Activated naive CD8-positive, alpha-beta T cell treated with anti-CD3 and anti-CD28 coated beads, Interleukin-2, amount 10 ng/mL, durations not matched to agents 7 days and 5 days (primary cell): ENCODE results near the gene SFRP2. TPM values are rescaled to one million over a fixed set of nuclear protein-coding genes. Genes with fewer than 3 reads are reported as not detected.

ENCODE experiments used
- ATAC-seq: fragments of 150-1000 bp; cut with Tn5 transposase; one replicate; pipeline ENCODE4 v1.10.0; 2021; ENCODE audit warnings: low read depth, moderate library complexity
- POLR2A ChIA-PET: fragments of 350-600 bp; sonication (Branson Sonifier 250); formaldehyde crosslinking; loops from one replicate; lab custom pipeline; 2021; ENCODE audit warnings: antibody characterized with exemption; lab: Charles Lee
- DNase-seq: peaks from one replicate; pipeline ENCODE4 v3.0.0; 2021
- H3K27ac Mint-ChIP-seq: one replicate; pipeline ENCODE4 v1.8.0; 2022; ENCODE audit warnings: mild to moderate bottlenecking, mixed read lengths
- H3K27me3 Mint-ChIP-seq: one replicate; pipeline ENCODE4 v1.8.0; 2022; ENCODE audit warnings: mild to moderate bottlenecking, moderate library complexity, mixed read lengths
- H3K36me3 Mint-ChIP-seq: one replicate; pipeline ENCODE4 v1.8.0; 2021; ENCODE audit warnings: mild to moderate bottlenecking, mixed read lengths
- H3K4me1 Mint-ChIP-seq: one replicate; pipeline ENCODE4 v1.8.0; 2021; ENCODE audit warnings: mixed read lengths
- H3K4me3 Mint-ChIP-seq: one replicate; pipeline ENCODE4 v1.8.0; 2022; ENCODE audit warnings: mild to moderate bottlenecking, moderate library complexity, mixed read lengths
- H3K9me3 Mint-ChIP-seq: one replicate; pipeline ENCODE4 v1.8.0; 2021; ENCODE audit warnings: mixed read lengths
- total RNA-seq, 2 experiments: library from RNA; stranded (reverse); gene quantifications; one replicate each; pipeline ENCODE4 v1.2.3, GENCODE V29; 2021

Gene SFRP2
- not detected for total RNA-seq

DNA sequence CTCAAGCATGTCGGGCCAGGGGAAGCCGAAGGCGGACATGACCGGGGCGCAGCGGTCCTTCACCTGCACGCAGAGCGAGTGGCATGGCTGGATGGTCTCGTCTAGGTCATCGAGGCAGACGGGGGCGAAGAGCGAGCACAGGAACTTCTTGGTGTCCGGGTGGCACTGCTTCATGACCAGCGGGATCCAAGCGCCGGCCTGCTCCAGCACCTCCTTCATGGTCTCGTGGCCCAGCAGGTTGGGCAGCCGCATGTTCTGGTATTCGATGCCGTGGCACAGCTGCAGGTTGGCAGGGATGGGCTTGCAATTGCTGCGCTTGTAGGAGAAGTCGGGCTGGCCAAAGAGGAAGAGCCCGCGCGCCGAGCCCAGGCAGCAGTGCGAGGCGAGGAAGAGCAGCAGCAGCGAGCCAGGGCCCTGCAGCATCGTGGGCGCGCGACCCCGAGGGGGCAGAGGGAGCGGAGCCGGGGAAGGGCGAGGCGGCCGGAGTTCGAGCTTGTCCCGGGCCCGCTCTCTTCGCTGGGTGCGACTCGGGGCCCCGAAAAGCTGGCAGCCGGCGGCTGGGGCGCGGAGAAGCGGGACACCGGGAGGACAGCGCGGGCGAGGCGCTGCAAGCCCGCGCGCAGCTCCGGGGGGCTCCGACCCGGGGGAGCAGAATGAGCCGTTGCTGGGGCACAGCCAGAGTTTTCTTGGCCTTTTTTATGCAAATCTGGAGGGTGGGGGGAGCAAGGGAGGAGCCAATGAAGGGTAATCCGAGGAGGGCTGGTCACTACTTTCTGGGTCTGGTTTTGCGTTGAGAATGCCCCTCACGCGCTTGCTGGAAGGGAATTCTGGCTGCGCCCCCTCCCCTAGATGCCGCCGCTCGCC lies at the start of gene SFRP2:
TSS of gene SFRP2 (minus strand) at position 671 of the 864 bp plus-strand sequence. CDS start at position 423, 248 bp downstream.
- Mint-ChIP-seq H3K36me3 (no peaks in the 10 kb centered on the region), H3K27ac (no peak within 1 kb of the TSS), H3K4me3 (peak within 1 kb of the TSS; percentile 48), H3K9me3 (no peaks in the 10 kb centered on the region), H3K4me1 (peaks cover 19% of the 10 kb centered on the region), H3K27me3 (peaks cover 91% of the 10 kb centered on the region)
- DNase-seq (peak; percentile 37), ATAC-seq (no peak)
- POLR2A ChIA-PET: no interaction called here

DNA sequence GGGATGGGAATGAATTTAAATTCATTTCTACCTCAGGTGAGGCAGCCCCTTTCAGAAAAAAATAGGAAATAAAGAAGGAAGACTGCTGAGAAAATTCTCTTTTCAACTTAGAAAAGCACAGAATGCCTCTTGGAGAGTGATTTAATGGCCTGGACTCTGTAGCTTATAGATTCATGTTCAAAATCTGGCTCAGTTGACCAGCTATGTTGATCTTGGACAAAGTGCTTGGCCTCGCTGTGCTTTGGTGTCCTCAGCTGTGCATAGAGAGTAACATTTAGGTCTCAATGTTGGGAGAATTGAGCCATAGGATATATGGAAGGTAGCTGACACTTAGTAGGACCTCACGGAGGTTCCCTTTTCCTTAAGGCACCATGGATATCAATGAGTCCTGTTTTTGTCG lies 49.7 kb upstream of the SFRP2 start:
- POLR2A ChIA-PET: no interaction called here
- no peaks in the 10 kb centered on the region for H3K9me3 Mint-ChIP-seq
- H3K4me3 Mint-ChIP-seq: no peak overlapping the region
- no peaks in the 10 kb centered on the region for H3K4me1 Mint-ChIP-seq
- no peaks in the 10 kb centered on the region for H3K36me3 Mint-ChIP-seq
- H3K27me3 Mint-ChIP-seq: no peaks in the 10 kb centered on the region
- DNase-seq (no peak), ATAC-seq (no peak)
- no peak overlapping the region for H3K27ac Mint-ChIP-seq

DNA sequence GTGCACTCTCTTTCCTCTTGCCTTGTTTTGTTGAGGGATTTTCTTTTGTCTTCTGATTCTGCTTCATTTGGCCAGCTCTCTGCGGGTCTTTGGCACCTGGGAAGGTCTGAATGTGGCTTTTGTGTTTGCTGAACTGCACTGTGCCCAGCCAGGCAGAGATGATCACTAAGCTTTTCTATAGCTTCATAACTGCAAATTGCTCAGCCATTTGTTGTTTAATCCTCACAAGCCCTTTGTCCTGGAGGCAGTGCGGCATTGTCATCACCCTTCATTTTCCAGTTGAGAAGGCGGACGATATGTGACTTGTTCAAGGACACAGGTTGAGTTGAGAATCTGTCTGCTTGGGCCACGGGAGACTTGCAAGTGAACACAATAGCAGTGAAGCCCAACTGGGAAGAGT lies 46.0 kb upstream of the SFRP2 start:
- POLR2A ChIA-PET: no interaction called here

GRCh38 chr4:153832720-153833287 lies 43.9 kb upstream of the SFRP2 start:
- Mint-ChIP-seq H3K4me3 (no peak overlapping the region), H3K27me3 (peaks cover 10% of the 10 kb centered on the region), H3K27ac (no peak overlapping the region), H3K9me3 (no peaks in the 10 kb centered on the region), H3K36me3 (no peaks in the 10 kb centered on the region), H3K4me1 (no peaks in the 10 kb centered on the region)
- DNase-seq (no peak), ATAC-seq (no peak)
- POLR2A ChIA-PET: no interaction called here

More for the DNA sequence above, 46.0 kb upstream of the SFRP2 start:
- H3K27ac Mint-ChIP-seq: no peak overlapping the region
- H3K27me3 Mint-ChIP-seq: peaks cover 2% of the 10 kb centered on the region
- no peaks in the 10 kb centered on the region for H3K36me3 Mint-ChIP-seq
- DNase-seq (no peak), ATAC-seq (no peak)
- no peak overlapping the region for H3K4me3 Mint-ChIP-seq
- H3K4me1 Mint-ChIP-seq: no peaks in the 10 kb centered on the region
- H3K9me3 Mint-ChIP-seq: no peaks in the 10 kb centered on the region

DNA sequence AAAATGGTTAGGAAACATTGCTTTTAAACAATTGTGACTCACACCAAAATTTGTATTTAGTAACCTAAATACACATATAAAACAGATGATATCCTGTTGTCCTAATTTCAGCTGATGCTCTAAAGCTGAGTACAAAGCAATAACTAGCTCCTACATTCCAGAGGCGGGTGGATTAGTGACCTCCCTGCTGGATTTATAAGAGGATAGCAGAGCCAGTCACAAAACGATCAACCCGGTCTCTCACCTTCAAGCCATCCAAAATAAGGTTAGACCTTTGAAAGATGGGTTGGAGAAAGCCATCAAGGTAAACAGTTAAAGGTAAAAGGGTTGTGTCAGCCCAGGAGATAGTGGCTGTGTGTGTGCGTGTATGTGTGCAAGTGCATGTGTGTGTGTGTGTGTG lies 43.2 kb upstream of the SFRP2 start:
- DNase-seq (no peak), ATAC-seq (no peak)
- peaks cover 10% of the 10 kb centered on the region for H3K27me3 Mint-ChIP-seq
- H3K36me3 Mint-ChIP-seq: no peaks in the 10 kb centered on the region
- no peaks in the 10 kb centered on the region for H3K4me1 Mint-ChIP-seq
- no peak overlapping the region for H3K27ac Mint-ChIP-seq
- H3K9me3 Mint-ChIP-seq: no peaks in the 10 kb centered on the region
- POLR2A ChIA-PET: no interaction called here
- H3K4me3 Mint-ChIP-seq: no peak overlapping the region

- H3K4me1 Mint-ChIP-seq: no peaks in the 10 kb centered on the region
Observed at GRCh38 chr4:153831245-153831644, 42.4 kb upstream of the SFRP2 start.

GRCh38 chr4:153825691-153826090 lies 36.8 kb upstream of the SFRP2 start:
- no peaks in the 10 kb centered on the region for H3K4me1 Mint-ChIP-seq
- H3K4me3 Mint-ChIP-seq: no peak overlapping the region
- H3K9me3 Mint-ChIP-seq: no peaks in the 10 kb centered on the region
- H3K27me3 Mint-ChIP-seq: peaks cover 8% of the 10 kb centered on the region
- no peak overlapping the region for H3K27ac Mint-ChIP-seq
- ATAC-seq: no peak
- H3K36me3 Mint-ChIP-seq: no peaks in the 10 kb centered on the region
- no peak for DNase-seq
- POLR2A ChIA-PET: no interaction called here

More at GRCh38 chr4:153831245-153831644, 42.4 kb upstream of the SFRP2 start:
- H3K9me3 Mint-ChIP-seq: no peaks in the 10 kb centered on the region
- H3K4me3 Mint-ChIP-seq: no peak overlapping the region
- no peaks in the 10 kb centered on the region for H3K36me3 Mint-ChIP-seq
- ATAC-seq: no peak
- peaks cover 10% of the 10 kb centered on the region for H3K27me3 Mint-ChIP-seq
- no peak overlapping the region for H3K27ac Mint-ChIP-seq
- POLR2A ChIA-PET: no interaction called here
- no peak for DNase-seq

DNA sequence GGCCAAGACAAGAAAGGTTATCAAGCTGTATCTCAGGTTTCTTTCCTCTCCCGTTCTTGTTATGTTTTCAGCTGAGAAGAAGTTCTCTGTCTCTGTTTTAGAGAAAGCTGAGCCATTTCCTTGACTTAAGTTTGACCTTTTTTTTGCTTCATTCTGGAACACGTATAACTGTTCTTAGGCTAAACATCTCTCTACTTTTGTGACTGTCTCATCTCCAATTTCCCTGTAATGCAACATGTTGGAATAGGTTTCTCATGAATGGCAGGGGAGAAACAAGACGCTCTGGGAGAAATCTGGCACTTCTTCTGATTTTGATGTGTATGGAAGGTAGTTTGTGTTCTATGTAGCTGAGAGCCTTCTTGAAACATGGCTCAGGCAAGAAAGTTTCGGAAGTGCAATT lies 36.2 kb upstream of the SFRP2 start:
- H3K36me3 Mint-ChIP-seq: no peaks in the 10 kb centered on the region
- POLR2A ChIA-PET: no interaction called here
- no peak overlapping the region for H3K4me3 Mint-ChIP-seq
- H3K4me1 Mint-ChIP-seq: no peaks in the 10 kb centered on the region
- H3K27me3 Mint-ChIP-seq: peaks cover 8% of the 10 kb centered on the region
- H3K9me3 Mint-ChIP-seq: peaks cover 1% of the 10 kb centered on the region
- no peak overlapping the region for H3K27ac Mint-ChIP-seq
- DNase-seq (no peak), ATAC-seq (no peak)

DNA sequence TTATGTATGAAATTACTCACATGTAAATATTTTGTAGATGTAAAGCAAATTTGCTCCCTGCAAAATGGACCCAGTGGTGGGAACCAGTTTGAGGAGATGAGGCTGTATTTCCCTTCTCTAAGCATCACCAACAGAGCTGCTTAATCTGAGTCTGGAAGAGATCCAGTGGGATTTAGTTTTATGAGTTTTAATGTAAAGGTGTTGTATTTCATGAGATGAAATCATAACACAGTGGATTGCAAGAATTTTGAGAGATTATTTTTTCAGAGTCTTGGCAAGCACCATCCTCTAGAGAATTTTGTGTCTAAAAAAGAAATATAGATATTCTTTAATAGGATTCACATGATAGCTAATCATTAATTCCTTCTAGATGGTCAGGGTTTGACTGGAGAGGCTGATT lies 35.6 kb upstream of the SFRP2 start:
- Mint-ChIP-seq H3K4me3 (no peak overlapping the region), H3K4me1 (no peaks in the 10 kb centered on the region), H3K36me3 (no peaks in the 10 kb centered on the region), H3K9me3 (peaks cover 1% of the 10 kb centered on the region), H3K27me3 (peaks cover 7% of the 10 kb centered on the region), H3K27ac (no peak overlapping the region)
- ATAC-seq (no peak), DNase-seq (no peak)
- POLR2A ChIA-PET: no interaction called here

- H3K27me3 Mint-ChIP-seq: no peaks in the 10 kb centered on the region
- no peaks in the 10 kb centered on the region for H3K4me1 Mint-ChIP-seq
- H3K9me3 Mint-ChIP-seq: peaks cover 5% of the 10 kb centered on the region
- POLR2A ChIA-PET: no interaction called here
- H3K4me3 Mint-ChIP-seq: no peak overlapping the region
- no peak overlapping the region for H3K27ac Mint-ChIP-seq
- DNase-seq: no peak
- no peaks in the 10 kb centered on the region for H3K36me3 Mint-ChIP-seq
- no peak for ATAC-seq
Observed at GRCh38 chr4:153823483-153823882, 34.6 kb upstream of the SFRP2 start.

DNA sequence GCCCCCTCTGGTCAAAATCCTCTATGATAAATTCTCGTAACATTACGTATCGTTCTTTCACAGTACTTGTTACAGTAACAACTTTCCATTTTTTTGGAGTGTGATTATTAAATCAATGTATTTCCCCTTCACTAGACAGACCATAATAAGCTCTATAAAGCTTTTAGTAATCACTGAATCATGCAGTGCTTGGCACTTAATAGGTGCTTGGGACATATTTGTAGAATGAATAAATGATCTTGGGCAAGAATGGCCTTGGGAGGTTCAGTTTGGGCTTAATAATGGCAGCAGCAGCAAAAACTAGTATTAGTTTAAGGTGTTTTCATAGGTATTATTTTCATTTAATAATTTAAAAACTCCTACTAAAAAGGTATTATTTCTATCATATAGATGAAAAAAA lies 33.4 kb upstream of the SFRP2 start:
- POLR2A ChIA-PET: no interaction called here
- Mint-ChIP-seq H3K4me1 (no peaks in the 10 kb centered on the region), H3K27me3 (peaks cover 6% of the 10 kb centered on the region), H3K9me3 (peaks cover 5% of the 10 kb centered on the region), H3K36me3 (no peaks in the 10 kb centered on the region), H3K27ac (no peak overlapping the region), H3K4me3 (no peak overlapping the region)
- no peak for ATAC-seq
- DNase-seq: no peak

GRCh38 chr4:153817466-153817865 lies 28.6 kb upstream of the SFRP2 start:
- ATAC-seq: no peak
- Mint-ChIP-seq H3K4me3 (no peak overlapping the region), H3K9me3 (peaks cover 5% of the 10 kb centered on the region), H3K27me3 (peaks cover 16% of the 10 kb centered on the region), H3K4me1 (no peaks in the 10 kb centered on the region), H3K27ac (no peak overlapping the region), H3K36me3 (no peaks in the 10 kb centered on the region)
- POLR2A ChIA-PET: no interaction called here
- DNase-seq: no peak

DNA sequence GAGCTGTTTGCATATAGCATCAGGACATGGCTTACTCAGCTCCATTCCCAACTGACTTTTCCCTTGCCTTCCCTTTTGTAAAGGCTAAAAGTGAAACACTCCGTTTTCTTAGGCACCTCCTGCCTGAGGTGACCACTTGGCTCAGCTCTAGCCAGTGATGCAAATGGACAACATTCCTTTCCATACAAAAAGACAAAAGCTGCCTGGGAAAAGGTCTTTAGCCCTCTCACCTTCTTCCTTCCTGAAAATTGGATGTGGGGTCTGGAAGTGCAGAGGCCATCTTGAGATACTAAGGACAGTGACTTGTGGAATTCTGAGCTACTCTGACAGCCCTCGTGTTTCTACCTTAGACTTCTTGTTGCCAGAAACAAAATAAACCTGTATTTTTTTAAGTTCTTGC lies 27.7 kb upstream of the SFRP2 start:
- POLR2A ChIA-PET: no interaction called here
- no peak for ATAC-seq

DNA sequence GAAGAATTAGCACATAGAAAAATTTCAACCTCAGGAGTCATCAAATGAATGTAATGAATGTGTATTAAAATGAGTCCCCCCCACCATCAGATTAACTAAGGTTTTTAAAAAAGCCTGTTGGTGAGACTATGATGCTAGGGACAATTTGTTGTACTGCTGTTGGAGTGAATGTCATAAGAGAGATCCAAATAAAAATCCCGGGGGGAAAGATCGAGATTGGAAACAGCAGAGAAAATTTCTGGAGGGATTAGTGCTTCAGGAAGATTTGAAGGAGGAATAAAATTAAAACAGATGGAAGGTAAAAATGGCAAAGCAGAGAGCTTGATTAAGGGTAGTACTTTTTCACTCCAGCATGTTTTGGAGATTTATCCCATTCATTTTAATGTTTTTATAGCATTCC lies 25.9 kb upstream of the SFRP2 start:
- Mint-ChIP-seq H3K9me3 (peaks cover 3% of the 10 kb centered on the region), H3K27me3 (peaks cover 16% of the 10 kb centered on the region), H3K36me3 (no peaks in the 10 kb centered on the region)

More for the DNA sequence above, 27.7 kb upstream of the SFRP2 start:
- no peak overlapping the region for H3K4me3 Mint-ChIP-seq
- H3K4me1 Mint-ChIP-seq: no peaks in the 10 kb centered on the region
- DNase-seq: no peak
- H3K27me3 Mint-ChIP-seq: peaks cover 16% of the 10 kb centered on the region
- H3K36me3 Mint-ChIP-seq: no peaks in the 10 kb centered on the region
- peaks cover 5% of the 10 kb centered on the region for H3K9me3 Mint-ChIP-seq
- no peak overlapping the region for H3K27ac Mint-ChIP-seq

More for the DNA sequence above, 25.9 kb upstream of the SFRP2 start:
- no peak for ATAC-seq
- Mint-ChIP-seq H3K4me1 (peaks cover 2% of the 10 kb centered on the region), H3K4me3 (no peak overlapping the region), H3K27ac (no peak overlapping the region)
- DNase-seq: no peak
- POLR2A ChIA-PET: no interaction called here
